Cerebellar nuclear complex (tissue), 1 donor: ENCODE results near the gene KAZN.

Experiments
- DNase-seq, 2 experiments: peaks; one replicate each; lab custom pipeline; 2025; lab: John Stamatoyannopoulos, UW

Gene KAZN

DNA sequence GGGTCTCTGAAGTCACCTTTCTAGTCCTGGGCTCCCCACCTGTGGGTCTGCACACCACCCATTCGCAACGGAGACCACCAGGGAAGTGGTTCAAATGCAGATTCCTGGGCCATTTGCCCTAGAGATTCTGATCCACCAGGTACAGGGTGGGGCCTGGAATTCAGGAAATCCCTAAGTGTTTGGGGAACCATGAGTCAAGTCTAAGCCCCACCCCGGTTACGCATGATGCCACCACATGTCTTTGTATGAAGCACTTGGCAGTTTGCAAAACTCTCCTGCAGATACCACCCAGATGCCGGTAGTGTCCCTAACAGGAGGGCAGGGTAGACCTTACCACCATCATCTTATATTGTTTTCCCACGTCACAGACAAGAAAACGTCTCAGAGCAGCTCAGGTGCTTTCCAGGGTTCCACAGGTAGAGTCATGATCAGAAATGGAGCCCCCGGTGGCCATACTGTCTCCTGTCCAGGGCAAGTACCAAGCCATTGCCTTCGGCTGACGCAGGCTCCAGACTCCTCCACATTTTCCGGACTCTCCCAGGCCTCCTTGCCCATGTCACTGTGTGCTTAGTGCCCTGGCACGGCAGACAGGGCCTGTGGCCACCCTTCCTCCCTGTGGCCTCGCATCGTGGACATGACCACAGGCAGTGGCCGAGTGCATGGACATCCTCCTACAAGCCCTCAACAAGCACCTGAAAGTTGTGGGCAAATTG lies 465.9 kb downstream of the KAZN start:
- DNase-seq, result no peak

DNA sequence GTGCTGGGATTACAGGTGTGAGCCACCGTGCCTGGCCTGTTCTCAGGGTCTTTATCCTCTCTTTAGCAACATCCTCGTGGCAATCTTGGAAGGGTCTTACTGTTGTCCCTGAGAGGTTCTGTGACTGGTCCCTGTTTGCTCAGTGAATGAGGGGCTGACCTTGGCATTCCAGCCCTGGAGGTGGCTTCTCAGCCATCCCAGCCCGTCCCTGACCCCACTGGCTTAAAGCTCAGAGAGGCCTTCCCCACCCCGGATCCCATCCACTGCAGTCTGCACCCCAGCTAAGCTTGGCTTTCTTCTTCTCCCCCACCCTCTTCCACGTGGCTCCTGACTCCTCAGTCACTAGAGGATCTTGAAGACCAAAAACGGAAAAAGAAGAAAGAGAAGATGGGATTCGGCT lies 466.8 kb downstream of the KAZN start:
- no peak for DNase-seq

DNA sequence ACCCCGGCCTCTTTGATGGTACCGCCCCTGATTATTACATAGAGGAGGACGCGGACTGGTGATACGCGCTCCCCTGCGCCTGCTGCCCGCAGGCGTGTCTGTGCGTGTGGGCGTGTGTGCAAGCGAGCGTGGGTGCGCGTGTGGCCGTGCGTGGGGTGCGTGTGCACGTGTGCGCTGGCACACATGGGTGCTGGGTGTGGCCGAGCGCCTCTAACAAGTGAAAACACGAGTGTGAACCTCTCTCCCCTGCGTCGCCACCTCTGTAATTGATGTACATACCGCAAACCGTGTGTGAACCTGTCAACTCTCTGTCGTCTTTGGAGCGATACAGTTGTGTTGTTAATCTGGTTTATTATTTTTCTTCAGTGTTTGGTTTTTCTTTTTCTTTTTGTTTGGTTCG lies 467.3 kb downstream of the KAZN start:
- no peak for DNase-seq

DNA sequence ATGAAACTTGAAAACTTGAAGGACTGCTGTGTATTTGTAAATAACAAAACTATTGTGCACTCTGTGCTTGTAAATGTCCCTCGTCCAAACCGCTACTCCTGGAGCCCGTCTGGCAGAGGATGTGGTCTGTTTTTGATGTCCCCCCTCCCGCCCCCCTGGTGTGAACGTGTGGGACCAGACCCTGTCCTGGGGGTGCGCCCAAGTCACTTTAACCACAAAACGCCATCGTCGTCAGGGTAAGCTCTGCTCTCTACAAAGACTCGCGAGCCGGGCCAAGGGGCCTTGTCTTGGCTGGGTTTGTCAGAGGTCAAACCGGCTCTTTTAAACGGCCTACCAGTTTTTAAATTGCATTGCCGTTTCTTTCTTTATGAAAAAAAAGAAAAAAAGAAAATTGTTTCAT lies 467.7 kb downstream of the KAZN start:
- DNase-seq, result no peak

DNA sequence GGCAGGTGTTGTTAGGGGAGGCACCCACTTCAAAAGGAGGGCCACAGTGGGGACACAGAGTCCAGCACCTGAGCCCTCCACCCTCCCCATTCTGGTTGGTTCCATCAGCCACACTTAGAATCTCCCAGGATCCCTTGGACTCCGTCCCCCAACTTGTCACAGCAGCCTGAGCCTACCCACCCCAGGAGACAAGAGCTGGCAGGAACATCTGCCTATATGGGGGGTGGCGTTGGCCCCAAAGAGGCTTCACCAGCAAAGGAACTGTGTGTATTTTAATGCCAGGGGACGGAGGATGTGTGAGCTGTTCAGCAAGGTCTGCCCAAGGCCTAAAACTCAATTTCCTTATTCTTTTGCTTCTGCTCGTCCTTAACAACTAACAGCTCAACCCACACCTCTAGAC lies 468.7 kb downstream of the KAZN start:
- DNase-seq, result no peak

DNA sequence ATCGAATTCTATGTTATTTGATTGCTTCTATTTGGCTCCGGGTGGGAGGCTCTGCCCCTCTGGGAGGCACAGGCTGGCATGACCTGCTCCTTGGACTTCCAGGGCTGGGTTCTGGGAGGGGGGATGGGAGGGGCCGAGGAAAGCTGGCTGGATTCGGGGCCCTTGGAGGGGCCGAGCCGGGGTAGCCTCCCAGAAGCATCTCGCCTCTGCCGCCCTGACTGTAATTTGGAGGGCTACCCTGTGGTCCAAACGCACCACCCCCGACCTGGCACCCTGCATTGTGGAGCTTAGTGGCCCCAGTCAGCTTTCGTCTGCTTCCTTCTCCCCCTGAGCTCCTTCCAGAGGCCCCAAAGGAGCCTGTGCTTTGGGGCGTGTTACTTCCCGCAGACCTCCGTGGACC lies 469.7 kb downstream of the KAZN start:
- no peak for DNase-seq

DNA sequence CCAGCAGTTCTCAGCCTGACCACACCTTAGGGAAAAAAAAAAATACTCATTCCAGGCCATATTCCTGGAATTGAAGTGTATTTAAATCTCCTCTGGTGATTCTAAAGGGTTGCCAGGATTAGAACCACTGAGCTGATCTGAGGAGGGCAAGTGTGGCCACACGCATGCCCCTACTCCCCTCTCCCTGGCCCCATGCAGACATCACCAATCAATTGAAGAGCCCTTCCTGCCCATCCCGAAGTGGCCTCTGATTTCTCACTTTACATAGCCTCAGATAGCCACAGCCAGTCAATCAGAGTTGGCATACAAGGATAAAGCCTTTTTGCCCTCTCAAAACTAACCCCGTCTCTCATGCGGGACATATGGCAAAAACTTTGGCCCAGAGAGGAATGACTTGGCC lies 470.5 kb downstream of the KAZN start:
- DNase-seq, result no peak

DNA sequence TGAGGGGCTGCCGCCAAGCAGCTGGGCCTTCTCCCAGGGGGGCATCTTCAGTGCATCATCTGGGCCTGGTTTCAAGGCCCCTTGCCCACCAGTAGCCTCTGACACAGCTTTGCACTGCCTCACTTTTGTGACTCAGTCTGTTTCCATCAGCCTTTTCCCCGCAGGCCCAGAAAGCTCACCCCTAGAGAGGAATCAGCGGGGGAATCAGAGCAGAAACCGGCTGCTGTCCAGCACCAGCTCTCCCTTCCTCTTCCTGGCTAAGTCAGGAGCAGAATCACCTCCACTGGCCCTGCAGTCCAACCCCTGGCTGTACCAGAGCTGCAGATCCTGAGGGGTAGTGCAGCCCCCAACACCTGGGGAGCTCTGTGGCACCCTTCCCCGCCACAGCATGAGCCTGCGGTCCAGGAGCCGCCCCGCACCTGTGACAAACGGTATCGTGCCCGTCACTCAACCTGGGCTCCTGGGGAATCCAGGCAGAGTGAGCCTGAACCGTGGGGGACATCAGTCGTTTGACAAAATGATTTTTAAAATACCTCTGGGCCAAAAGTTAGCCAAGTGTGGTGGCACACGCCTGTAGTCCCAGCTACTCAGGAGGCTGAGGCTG lies 471.8 kb downstream of the KAZN start:
- no peak for DNase-seq

DNA sequence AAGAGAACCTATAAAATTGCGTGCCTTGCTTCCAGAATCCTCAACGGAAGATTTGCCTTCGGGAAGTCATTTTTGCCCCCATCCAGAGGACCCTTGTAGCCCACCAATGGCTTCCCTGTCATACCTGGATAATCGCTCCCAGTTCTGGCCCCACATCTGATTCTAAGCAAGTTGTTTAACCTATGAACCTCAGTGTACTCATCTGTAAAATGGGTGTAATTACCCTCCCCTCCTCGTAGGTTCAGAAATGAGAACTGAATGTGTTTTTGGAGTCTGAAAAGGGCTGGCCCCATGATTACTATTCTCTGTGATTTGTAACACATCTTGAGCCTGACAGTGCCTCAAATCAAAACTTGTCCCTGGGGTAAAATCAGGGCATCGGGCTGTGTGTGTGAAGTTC lies 473.5 kb downstream of the KAZN start:
- no peak for DNase-seq

DNA sequence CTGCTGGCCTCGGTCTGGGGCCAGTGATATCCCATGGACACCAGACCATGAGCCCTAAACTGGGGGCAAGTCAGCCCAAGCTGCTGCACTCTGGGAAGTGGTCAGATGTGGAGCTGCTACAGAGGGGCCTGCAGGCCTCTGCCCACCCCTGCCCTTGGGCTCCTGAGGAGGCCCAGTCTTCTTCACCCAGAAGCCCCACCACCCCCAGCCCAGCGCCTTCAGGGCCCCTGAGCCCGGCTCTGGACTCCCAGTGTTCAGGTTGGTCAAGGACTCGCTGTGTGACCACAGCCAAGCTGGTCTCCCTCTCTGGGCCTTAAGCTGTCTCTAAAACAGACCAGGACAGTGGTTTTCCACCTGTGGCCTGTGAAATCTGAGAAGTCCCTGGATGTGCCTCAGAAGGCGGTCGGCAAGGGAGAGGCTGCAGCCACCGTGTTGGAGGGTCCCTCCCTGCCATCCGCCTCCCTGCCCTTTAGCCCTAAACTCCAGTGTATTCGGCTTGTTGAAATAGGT lies 475.4 kb downstream of the KAZN start:
- no peak for DNase-seq

DNA sequence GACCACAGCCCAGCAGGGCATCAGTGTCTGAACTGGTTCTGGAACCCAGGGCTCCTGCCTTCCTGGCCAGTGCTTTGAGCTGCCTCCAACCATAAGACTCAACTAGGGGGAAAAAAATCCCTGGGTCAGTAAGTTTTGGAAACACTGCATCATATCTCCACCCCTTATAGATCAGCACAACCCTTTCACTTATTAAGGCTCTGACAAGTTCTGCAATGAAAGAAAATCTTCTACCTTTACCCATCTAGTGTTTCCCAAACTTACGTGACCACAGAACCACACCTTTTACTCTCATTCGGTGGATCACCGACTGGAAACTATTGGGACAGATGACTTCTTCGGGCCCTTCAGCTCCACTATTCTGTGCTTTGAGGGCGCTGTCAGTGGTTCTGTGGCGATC lies 476.7 kb downstream of the KAZN start:
- DNase-seq, result no peak

DNA sequence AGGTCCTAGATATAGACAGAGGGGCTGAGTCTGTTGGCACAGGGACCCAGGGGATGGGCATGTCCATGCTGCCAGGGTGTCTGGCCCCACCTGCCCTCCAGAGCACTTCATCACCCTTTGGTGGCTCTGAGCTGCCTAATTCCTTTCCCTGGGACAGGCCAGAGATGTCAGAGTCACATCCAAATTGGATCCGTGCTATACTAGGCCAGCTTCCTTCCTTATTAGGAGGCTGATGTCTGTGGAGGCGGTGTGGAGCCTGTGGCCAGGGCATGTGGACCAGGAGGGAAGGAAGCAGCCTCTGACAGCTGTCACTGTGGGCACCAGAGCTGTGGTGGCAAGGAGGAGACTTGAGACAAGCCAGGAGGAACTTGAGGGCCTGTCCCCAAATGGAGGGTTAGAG lies 477.3 kb downstream of the KAZN start:
- no peak for DNase-seq

DNA sequence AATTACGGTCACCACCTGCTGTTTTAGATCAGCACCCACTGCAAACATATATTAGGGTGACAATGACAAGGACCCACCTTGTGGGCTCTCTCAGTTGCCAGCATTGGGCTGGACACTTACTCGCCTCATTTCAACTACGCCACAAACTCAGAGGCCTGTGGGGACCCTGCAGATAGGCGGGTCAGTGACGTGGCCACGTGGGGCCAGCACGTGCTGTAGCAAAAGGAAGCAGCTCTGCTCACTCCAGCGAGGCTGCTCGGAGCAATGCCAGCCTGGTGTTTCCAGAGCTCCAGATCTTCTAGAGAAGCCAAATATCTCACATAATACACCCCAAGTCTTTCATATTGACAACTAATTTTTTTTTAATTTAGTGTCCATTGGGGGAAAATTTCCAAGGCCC lies 478.3 kb downstream of the KAZN start:
- no peak for DNase-seq

DNA sequence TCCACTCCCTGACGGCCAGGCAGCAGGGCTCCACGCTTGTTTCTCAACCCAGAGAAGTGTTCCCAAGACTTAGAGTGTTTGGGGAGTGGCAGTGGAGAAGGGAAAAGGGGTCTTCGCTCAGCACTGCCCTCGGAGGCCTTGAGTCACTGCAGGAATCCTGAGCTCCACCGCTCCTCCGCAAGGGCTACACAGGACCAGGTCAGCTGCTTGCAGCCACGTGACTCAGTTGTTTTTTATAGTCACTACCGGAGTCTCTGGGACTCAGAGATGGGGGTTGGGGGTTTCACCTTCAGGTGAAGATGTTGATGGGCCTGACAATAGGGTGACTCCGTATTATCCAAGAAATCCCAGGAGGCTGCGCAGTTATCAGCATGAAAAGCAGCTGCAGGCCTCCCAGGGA lies 478.9 kb downstream of the KAZN start:
- DNase-seq, result no peak

DNA sequence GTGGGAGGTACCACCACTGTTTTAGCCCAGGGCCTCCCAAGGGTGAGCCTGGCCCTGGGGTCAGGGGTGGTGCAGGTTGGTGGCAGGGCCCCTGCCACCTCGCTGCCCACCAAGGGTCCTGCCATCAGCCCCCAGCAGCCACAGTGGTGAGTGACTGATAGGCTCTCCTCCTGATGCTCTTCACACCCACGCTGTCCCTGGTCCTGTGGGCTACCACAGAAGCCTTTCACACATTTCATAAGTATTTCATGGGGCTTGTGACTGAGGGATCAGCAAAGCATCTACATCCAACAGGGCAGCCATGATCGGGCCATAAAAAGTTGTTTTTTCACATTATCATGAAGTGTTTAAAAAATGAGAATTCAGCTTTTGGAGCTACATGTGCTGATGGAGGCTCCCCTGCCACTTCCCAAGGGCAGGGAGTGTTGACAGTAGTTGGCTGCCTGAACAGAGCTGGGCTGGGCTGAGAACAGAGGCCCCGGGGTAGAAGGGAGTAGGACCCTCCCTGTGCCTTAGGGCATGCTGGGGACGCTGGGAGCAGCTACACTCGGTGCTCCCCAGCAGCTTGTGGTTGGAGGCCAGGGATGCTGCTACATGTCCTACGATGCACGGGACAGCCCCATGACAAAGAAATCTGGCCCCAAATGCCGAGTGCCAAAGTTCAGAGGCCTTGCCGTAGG lies 482.0 kb downstream of the KAZN start:
- no peak for DNase-seq

DNA sequence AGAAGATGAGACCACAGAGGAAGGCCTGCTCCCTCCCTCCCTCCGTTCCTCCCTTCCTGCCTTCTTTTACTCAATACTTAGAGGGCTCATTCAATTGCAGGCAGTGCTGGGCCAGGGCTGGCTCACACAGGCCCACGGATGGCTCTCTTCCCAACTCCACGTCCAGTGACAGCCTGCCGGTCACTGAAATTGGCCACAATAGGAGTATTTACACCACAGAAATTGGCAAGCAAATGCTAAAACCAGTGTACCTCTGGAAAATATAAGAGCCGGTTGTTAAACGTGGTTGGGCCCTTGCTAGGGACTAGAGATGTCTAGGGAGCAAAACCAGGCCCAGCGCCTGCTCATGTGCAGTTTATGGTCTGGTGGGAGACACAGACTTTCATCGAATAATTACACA lies 482.6 kb downstream of the KAZN start:
- DNase-seq, result no peak

DNA sequence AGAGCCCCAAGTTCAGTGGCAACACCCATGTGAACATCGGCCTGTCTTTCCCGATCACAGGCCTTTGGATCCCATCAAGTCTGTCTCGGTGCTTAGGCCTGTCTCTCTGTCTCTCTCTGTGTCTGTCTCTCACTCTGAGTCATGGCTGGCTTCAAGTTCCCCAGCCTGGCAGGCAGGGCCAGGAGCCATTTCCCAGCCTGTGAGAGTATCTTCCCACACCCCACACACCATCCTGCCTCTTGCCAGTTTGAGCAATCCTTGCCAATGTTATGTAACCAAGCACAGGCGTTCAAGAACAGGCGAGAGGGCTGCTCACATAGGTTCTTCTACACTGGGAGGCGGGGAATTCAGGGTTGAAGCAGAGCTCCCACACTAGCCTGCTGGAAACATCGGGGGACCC lies 485.1 kb downstream of the KAZN start:
- no peak for DNase-seq

DNA sequence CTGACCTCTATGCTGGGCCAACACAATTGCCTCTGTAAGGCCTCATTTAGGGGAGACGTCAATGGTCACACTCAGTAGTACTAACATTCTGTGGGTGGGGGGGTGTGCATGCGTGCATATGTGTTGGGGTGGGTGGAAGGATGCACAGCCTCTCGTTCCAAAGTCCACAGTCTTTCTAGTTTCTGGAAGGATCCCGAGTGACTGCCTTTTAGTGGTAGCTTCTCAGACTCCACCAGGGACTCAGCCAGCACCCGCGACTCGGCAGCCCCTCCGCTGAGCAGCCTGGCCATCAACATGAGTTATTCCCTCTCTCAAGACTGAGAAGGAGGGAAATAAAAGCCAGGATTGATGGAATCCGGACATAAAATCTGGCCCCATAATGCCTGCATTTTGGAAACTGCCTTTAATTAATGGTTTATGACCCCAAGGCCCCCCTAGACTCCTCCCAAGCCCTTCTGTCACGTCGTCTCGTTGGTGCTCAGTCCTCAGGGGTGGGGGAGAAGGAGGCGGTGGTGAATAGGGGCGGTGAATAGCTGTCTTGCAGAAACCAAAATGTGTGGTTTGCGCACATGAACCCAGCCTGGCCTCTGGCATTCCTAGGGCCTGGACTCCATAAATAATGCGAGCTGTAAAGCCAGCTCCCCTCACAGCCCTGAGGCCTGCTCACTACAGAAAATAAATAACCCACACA lies 489.9 kb downstream of the KAZN start:
- no peak for DNase-seq

DNA sequence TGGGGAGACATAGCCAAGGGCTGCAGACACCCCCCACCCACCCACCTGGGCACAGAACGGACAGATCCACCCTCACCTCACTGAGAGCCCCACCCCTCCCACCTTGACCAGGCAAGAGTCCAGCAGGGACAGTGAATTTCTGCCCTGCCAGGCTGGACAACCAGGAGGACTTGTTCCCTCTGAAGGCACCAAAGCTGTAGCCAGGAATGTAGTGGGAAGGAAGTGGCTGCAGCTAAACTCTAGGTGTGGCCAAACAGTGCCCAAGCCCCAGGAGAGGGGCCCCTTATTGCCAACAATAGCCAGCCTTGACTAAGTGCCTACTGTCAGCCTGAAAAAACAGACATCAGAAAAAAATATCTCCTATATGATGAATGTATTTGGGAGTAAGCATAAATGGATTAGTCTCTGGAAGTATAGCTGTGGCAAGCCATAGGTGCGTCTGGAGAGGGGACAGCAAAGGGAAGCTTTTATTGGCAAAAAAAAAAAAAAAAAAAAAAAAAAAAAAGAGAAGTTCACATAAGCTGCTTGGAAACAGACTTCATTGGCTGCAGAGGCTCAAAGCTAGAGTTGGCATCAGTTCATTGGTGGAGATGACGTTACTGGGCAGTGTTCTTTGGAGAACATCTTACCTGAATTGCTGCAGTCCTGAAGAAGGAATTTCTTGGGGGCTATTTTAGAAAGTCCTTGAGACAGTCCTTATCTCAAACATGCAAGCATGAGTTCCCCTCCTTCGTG lies 490.9 kb downstream of the KAZN start:
- DNase-seq, result no peak

DNA sequence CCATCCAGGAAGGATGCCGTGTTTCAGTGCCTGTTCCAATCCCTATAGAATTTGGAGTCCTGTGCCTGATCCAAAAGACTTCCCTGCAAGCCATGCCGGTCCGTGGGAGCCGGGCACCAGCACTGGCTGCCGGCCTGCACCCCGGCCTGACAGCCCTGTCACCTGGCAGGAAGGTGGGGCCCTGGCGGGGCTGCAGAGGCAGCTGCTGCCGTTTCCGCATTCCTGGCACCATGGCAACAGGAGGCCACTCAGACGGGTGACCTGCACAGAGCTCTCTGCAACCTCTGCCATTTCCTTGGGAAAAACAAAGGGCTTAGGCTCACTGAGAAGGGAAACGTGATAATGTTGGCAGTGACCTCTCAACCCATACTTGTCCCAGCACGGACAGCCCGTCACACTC lies 491.9 kb downstream of the KAZN start:
- DNase-seq, result no peak

DNA sequence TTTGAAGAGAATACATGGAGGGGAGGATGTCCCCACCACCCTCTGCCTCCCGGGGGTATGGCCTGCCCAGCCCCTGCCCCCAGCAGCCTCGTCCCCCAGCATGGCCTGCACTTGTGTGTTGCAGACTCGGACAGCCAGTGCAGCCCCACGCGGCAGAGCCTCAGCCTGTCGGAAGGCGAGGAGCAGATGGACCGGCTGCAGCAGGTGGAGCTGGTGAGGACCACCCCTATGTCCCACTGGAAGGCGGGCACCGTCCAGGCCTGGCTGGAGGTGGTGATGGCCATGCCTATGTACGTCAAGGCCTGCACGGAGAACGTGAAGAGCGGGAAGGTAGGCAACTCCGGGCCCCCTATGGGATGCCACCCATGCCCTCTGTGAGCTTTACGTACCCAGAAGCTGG lies 495.6 kb downstream of the KAZN start:
- DNase-seq, result no peak
